ENCODE measurements around the gene AGTPBP1.

Gene AGTPBP1

GRCh38 chr9:85528142-85528541 lies 213.6 kb downstream of the AGTPBP1 start:
- Histone ChIP-seq H3K27me3 (ENCODE audit: low read depth, low read length) (0 out of 2 replicates have a peak, but pooled peaks cover 9% of the 10 kb centered on the region), H4K20me1 (ENCODE audit: insufficient read depth, low read length) (no peaks in the 10 kb centered on the region), H3K4me3 (ENCODE audit: low read length) (no peak overlapping the region), H3K9me3 (ENCODE audit: insufficient read depth, low read length) (no peaks in the 10 kb centered on the region), H3K9ac (ENCODE audit: low read length) (no peak overlapping the region), H3K36me3 (replicated peaks; ENCODE audit: low read depth, low read length) (no peaks in the 10 kb centered on the region), H3K4me1 (ENCODE audit: low read length) (no peaks in the 10 kb centered on the region), H2AFZ (ENCODE audit: low read depth, low read length) (no peak overlapping the region), H3K79me2 (ENCODE audit: low read length) (no peaks in the 10 kb centered on the region), H3K4me2 (ENCODE audit: low read length) (no peak overlapping the region), H3K27ac (ENCODE audit: low read length) (no peak overlapping the region)
- TF ChIP-seq CTCF (IDR thresholded peaks at IDR 0.05; ENCODE audit: low read depth, low read length) (no peak), EZH2phosphoT487 (IDR thresholded peaks at IDR 0.05; ENCODE audit: low read depth) (no peak)

GRCh38 chr9:85527331-85528020 lies 214.3 kb downstream of the AGTPBP1 start:
- H3K4me1 ChIP-seq (ENCODE audit: low read length) = no peaks in the 10 kb centered on the region
- no peaks in the 10 kb centered on the region for H3K79me2 ChIP-seq (ENCODE audit: low read length)
- H3K27me3 ChIP-seq (ENCODE audit: low read depth, low read length) = 0 out of 2 replicates have a peak, but pooled peaks cover 9% of the 10 kb centered on the region
- no peak overlapping the region for H3K4me2 ChIP-seq (ENCODE audit: low read length)
- no peak overlapping the region for H3K27ac ChIP-seq (ENCODE audit: low read length)
- H4K20me1 ChIP-seq (ENCODE audit: insufficient read depth, low read length) = no peaks in the 10 kb centered on the region
- TF ChIP-seq CTCF (IDR thresholded peaks at IDR 0.05; ENCODE audit: low read depth, low read length) (no peak), EZH2phosphoT487 (IDR thresholded peaks at IDR 0.05; ENCODE audit: low read depth) (no peak)
- H3K9ac ChIP-seq (ENCODE audit: low read length) = no peak overlapping the region
- no peaks in the 10 kb centered on the region for H3K36me3 ChIP-seq (replicated peaks; ENCODE audit: low read depth, low read length)
- H3K9me3 ChIP-seq (ENCODE audit: insufficient read depth, low read length) = no peaks in the 10 kb centered on the region
- H3K4me3 ChIP-seq (ENCODE audit: low read length) = no peak overlapping the region
- H2AFZ ChIP-seq (ENCODE audit: low read depth, low read length) = no peak overlapping the region

- H3K4me1 ChIP-seq (ENCODE audit: low read length) = no peaks in the 10 kb centered on the region
- no peak overlapping the region for H2AFZ ChIP-seq (ENCODE audit: low read depth, low read length)
- no peak overlapping the region for H3K4me3 ChIP-seq (ENCODE audit: low read length)
- no peak overlapping the region for H3K27ac ChIP-seq (ENCODE audit: low read length)
- no peaks in the 10 kb centered on the region for H3K36me3 ChIP-seq (replicated peaks; ENCODE audit: low read depth, low read length)
- no peaks in the 10 kb centered on the region for H4K20me1 ChIP-seq (ENCODE audit: insufficient read depth, low read length)
- no peak for TF ChIP-seq EZH2phosphoT487 (IDR thresholded peaks at IDR 0.05; ENCODE audit: low read depth)
- no peak for TF ChIP-seq CTCF (IDR thresholded peaks at IDR 0.05; ENCODE audit: low read depth, low read length)
- H3K9ac ChIP-seq (ENCODE audit: low read length) = no peak overlapping the region
- H3K9me3 ChIP-seq (ENCODE audit: insufficient read depth, low read length) = no peaks in the 10 kb centered on the region
- no peaks in the 10 kb centered on the region for H3K79me2 ChIP-seq (ENCODE audit: low read length)
- 0 out of 2 replicates have a peak, but pooled peaks cover 9% of the 10 kb centered on the region for H3K27me3 ChIP-seq (ENCODE audit: low read depth, low read length)
- H3K4me2 ChIP-seq (ENCODE audit: low read length) = no peak overlapping the region
Observed at GRCh38 chr9:85524531-85524930, 217.2 kb downstream of the AGTPBP1 start.

- no peak overlapping the region for H3K4me3 ChIP-seq (ENCODE audit: low read length)
- TF ChIP-seq CTCF (IDR thresholded peaks at IDR 0.05; ENCODE audit: low read depth, low read length) (no peak), EZH2phosphoT487 (IDR thresholded peaks at IDR 0.05; ENCODE audit: low read depth) (no peak)
- H3K4me2 ChIP-seq (ENCODE audit: low read length) = no peak overlapping the region
- no peaks in the 10 kb centered on the region for H4K20me1 ChIP-seq (ENCODE audit: insufficient read depth, low read length)
- H3K36me3 ChIP-seq (replicated peaks; ENCODE audit: low read depth, low read length) = no peaks in the 10 kb centered on the region
- no peak overlapping the region for H2AFZ ChIP-seq (ENCODE audit: low read depth, low read length)
- no peak overlapping the region for H3K9ac ChIP-seq (ENCODE audit: low read length)
- H3K4me1 ChIP-seq (ENCODE audit: low read length) = no peaks in the 10 kb centered on the region
- H3K9me3 ChIP-seq (ENCODE audit: insufficient read depth, low read length) = no peaks in the 10 kb centered on the region
- no peak overlapping the region for H3K27ac ChIP-seq (ENCODE audit: low read length)
- H3K27me3 ChIP-seq (ENCODE audit: low read depth, low read length) = 0 out of 2 replicates have a peak, but pooled peaks cover 9% of the 10 kb centered on the region
- H3K79me2 ChIP-seq (ENCODE audit: low read length) = no peaks in the 10 kb centered on the region
Observed at GRCh38 chr9:85523202-85523601, 218.6 kb downstream of the AGTPBP1 start.

Measured in OCI-LY3 (cell line).